Liver (tissue), 9 donors: Measurements from ENCODE around the gene HS1BP3. TPM values are rescaled to one million over a fixed set of nuclear protein-coding genes. Genes with fewer than 3 reads are reported as not detected.

Experiments
- DNase-seq: peaks from one replicate; pipeline ENCODE4 v3.0.0-alpha.2; 2017; ENCODE audit warnings: low spot score
- H3K27ac ChIP-seq, 2 donors: one replicate each; pipeline ENCODE4 v1.7.0; 2013; ENCODE audit warnings: inconsistent platforms in 2 of 2, low read length in 2 of 2, control low read depth in 1 of 2, low read depth in 1 of 2, mild to moderate bottlenecking in 1 of 2
- H3K27me3 ChIP-seq, 4 donors: one replicate each; pipeline versions ENCODE4 v1.6.1 to v1.7.0; 2013; ENCODE audit warnings: low read length in 3 of 4, inconsistent platforms in 1 of 4, mild to moderate bottlenecking in 1 of 4, moderate library complexity in 1 of 4; ENCODE audit not compliant: control insufficient read depth in 4 of 4, insufficient read depth in 4 of 4
- H3K36me3 ChIP-seq, 4 donors: one replicate each; pipeline versions ENCODE4 v1.6.1 to v1.7.0; 2013; ENCODE audit warnings: low read length in 3 of 4, mild to moderate bottlenecking in 3 of 4, low read depth in 1 of 4, moderate library complexity in 1 of 4; ENCODE audit not compliant: control insufficient read depth in 4 of 4, insufficient read depth in 3 of 4
- H3K4me1 ChIP-seq, 4 donors: one replicate each; pipeline versions ENCODE4 v1.6.1 to v1.7.0; 2013; ENCODE audit warnings: low read length in 3 of 4, mild to moderate bottlenecking in 3 of 4, moderate library complexity in 1 of 4; ENCODE audit not compliant: control insufficient read depth in 4 of 4, insufficient read depth in 4 of 4
- H3K4me3 ChIP-seq, 3 donors: one replicate each; pipeline versions ENCODE4 v1.6.1 to v1.7.0; 2013; ENCODE audit warnings: low read length in 3 of 3, control low read depth in 1 of 3, low read depth in 1 of 3, mild to moderate bottlenecking in 1 of 3
- H3K9ac ChIP-seq, 2 donors: one replicate each; pipeline ENCODE4 v1.7.0; 2013; ENCODE audit warnings: low read length in 2 of 2, mild to moderate bottlenecking in 2 of 2, moderate library complexity in 2 of 2, control low read depth in 1 of 2, low read depth in 1 of 2
- H3K9me3 ChIP-seq, 4 donors: one replicate each; pipeline versions ENCODE4 v1.6.1 to v1.7.0; 2013; ENCODE audit warnings: low read length in 3 of 4; ENCODE audit not compliant: control insufficient read depth in 4 of 4
- EGR1 ChIP-seq, 2 donors: IDR thresholded peaks; 2 replicates each; pipeline ENCODE4 v1.6.1; 2016 to 2018; ENCODE audit warnings: antibody characterized with exemption in 2 of 2, low read depth in 2 of 2
- FOXA1 ChIP-seq: IDR thresholded peaks from 2 replicates; pipeline ENCODE4 v1.6.1; 2016; ENCODE audit warnings: antibody characterized with exemption
- FOXA2 ChIP-seq: IDR thresholded peaks from 2 replicates; pipeline ENCODE4 v1.6.1; 2016; ENCODE audit warnings: antibody characterized with exemption
- GABPA ChIP-seq, 2 donors: IDR thresholded peaks in 1 of 2; conservative IDR thresholded peaks in 1 of 2; 2 replicates each; pipeline ENCODE4 v1.6.1; 2016; ENCODE audit warnings: antibody characterized with exemption in 2 of 2, mild to moderate bottlenecking in 1 of 2, moderate library complexity in 1 of 2
- HNF4G ChIP-seq: IDR thresholded peaks from 2 replicates; pipeline ENCODE4 v1.6.1; 2016; ENCODE audit warnings: antibody characterized with exemption
- JUND ChIP-seq, 2 donors: IDR thresholded peaks; 2 replicates each; pipeline ENCODE4 v1.6.1; 2016; ENCODE audit warnings: antibody characterized with exemption in 2 of 2
- NR2F2 ChIP-seq: IDR thresholded peaks from 2 replicates; pipeline ENCODE4 v1.6.1; 2016; ENCODE audit warnings: antibody characterized with exemption
- RAD21 ChIP-seq, 2 donors: IDR thresholded peaks; 2 replicates each; pipeline ENCODE4 v1.6.1; 2016; ENCODE audit warnings: antibody characterized with exemption in 2 of 2, mild to moderate bottlenecking in 2 of 2
- REST ChIP-seq: IDR thresholded peaks from 2 replicates; pipeline ENCODE4 v1.6.1; 2016; ENCODE audit warnings: antibody characterized with exemption, mild to moderate bottlenecking
- SP1 ChIP-seq: IDR thresholded peaks from 2 replicates; pipeline ENCODE4 v1.6.1; 2018; ENCODE audit warnings: antibody characterized with exemption, mild to moderate bottlenecking
- TAF1 ChIP-seq: conservative IDR thresholded peaks from 2 replicates; pipeline ENCODE4 v1.6.1; 2016; ENCODE audit warnings: antibody characterized with exemption, mild to moderate bottlenecking
- YY1 ChIP-seq: IDR thresholded peaks from 2 replicates; pipeline ENCODE4 v1.6.1; 2016; ENCODE audit warnings: antibody characterized with exemption, mild to moderate bottlenecking
- ZBTB33 ChIP-seq: IDR thresholded peaks from 2 replicates; pipeline ENCODE4 v1.6.1; 2016; ENCODE audit warnings: antibody characterized with exemption
- WGBS: extraction: QIAGEN DNeasy Blood & Tissue Kit; methylation state at CpG from one replicate; pipeline ENCODE4 v1.1.7; 2013; 5-methylcytosine and 5-hydroxymethylcytosine counted together
- polyA plus RNA-seq, 2 donors: library from polyadenylated mRNA; stranded (reverse) in 1 of 2; unstranded in 1 of 2; fragments of 200-250 nt in 1 of 2; fragments of >200 nt in 1 of 2; fragmentation: Nextera tagmentation in 1 of 2; extraction: Ambion mirVana in 1 of 2; gene quantifications; one replicate each; pipeline versions ENCODE4 v1.2.1 to v1.2.3, GENCODE V29; 2013 to 2015
- total RNA-seq, 2 donors: library from RNA; depleted of rRNA; stranded (reverse); fragments of >200 nt; gene quantifications; one replicate each; pipeline ENCODE4 v1.2.3, GENCODE V29; 2014
- TF ChIP-seq, protein P1 (sequence below): fragments of 150-350 bp; IDR thresholded peaks from 2 replicates; pipeline ENCODE4 v1.5.1; 2017; ENCODE audit warnings: improper control_type of control experiment, low read depth, low read length; ENCODE audit not compliant: missing input control
- TF ChIP-seq, protein P2 (sequence below): IDR thresholded peaks from 2 replicates; pipeline ENCODE4 v1.6.1; 2016; ENCODE audit warnings: antibody characterized with exemption
- donor health status: healthy.
- donor health status: healthy.
- donor health status: healthy.
- donor health status: healthy.
- donor health status: healthy.

HS1BP3 gene
- total and polyA plus RNA-seq, 4 donors, result 7.7 to 15.4 (median 10.9) TPM

- 90% methylated on average over 2 of the region's 2 CpGs for WGBS
- Histone ChIP-seq H3K27me3 (no peaks in the 10 kb centered on the region), H3K27ac (no peak overlapping the region), H3K4me1 (peaks cover 3 to 35% (median 22%) of the 10 kb centered on the region in 4 donors), H3K9ac (no peak overlapping the region), H3K9me3 (no peaks in the 10 kb centered on the region), H3K4me3 (no peak overlapping the region), H3K36me3 (no peaks in the 10 kb centered on the region)
- DNase-seq, result no peak
- no peak for TF ChIP-seq GABPA (IDR thresholded peaks at IDR 0.05 in 1 of 2, conservative IDR thresholded peaks at IDR 0.05 in 1 of 2)
- no peak for TF ChIP-seq YY1
- TF ChIP-seq JUND (IDR thresholded peaks at IDR 0.05), result no peak
- TF ChIP-seq NR2F2, result no peak
- no peak for TF ChIP-seq RAD21 (IDR thresholded peaks at IDR 0.05)
- TF ChIP-seq FOXA2, result no peak
- TF ChIP-seq EGR1 (IDR thresholded peaks at IDR 0.05; ENCODE audit: low read depth in 2 of 2), result no peak
- TF ChIP-seq, protein P1, sequence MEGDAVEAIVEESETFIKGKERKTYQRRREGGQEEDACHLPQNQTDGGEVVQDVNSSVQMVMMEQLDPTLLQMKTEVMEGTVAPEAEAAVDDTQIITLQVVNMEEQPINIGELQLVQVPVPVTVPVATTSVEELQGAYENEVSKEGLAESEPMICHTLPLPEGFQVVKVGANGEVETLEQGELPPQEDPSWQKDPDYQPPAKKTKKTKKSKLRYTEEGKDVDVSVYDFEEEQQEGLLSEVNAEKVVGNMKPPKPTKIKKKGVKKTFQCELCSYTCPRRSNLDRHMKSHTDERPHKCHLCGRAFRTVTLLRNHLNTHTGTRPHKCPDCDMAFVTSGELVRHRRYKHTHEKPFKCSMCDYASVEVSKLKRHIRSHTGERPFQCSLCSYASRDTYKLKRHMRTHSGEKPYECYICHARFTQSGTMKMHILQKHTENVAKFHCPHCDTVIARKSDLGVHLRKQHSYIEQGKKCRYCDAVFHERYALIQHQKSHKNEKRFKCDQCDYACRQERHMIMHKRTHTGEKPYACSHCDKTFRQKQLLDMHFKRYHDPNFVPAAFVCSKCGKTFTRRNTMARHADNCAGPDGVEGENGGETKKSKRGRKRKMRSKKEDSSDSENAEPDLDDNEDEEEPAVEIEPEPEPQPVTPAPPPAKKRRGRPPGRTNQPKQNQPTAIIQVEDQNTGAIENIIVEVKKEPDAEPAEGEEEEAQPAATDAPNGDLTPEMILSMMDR, result no peak
- TF ChIP-seq TAF1, result no peak
- TF ChIP-seq HNF4G, result no peak
- TF ChIP-seq, protein P2, sequence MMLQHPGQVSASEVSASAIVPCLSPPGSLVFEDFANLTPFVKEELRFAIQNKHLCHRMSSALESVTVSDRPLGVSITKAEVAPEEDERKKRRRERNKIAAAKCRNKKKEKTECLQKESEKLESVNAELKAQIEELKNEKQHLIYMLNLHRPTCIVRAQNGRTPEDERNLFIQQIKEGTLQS, result no peak
- TF ChIP-seq ZBTB33, result no peak
- TF ChIP-seq REST, result no peak
These were observed 45.5 kb upstream of the HS1BP3 start for GRCh38 chr2:20696366-20696765.

GRCh38 chr2:20693317-20693716 lies 42.4 kb upstream of the HS1BP3 start:
- Histone ChIP-seq H3K4me1 (peaks cover 4 to 52% (median 40%) of the 10 kb centered on the region in 4 donors), H3K9me3 (no peaks in the 10 kb centered on the region), H3K27ac (no peak overlapping the region), H3K4me3 (no peak overlapping the region), H3K27me3 (no peaks in the 10 kb centered on the region), H3K36me3 (peaks cover 0 to 2% (median 0%) of the 10 kb centered on the region in 4 donors), H3K9ac (no peak overlapping the region)
- WGBS, result 96% methylated on average over 3 of the region's 3 CpGs
- TF ChIP-seq ZBTB33 (no peak), FOXA1 (no peak), HNF4G (no peak), RAD21 (IDR thresholded peaks at IDR 0.05) (no peak), SP1 (no peak)
- no peak for DNase-seq
